Left ventricle myocardium inferior (tissue), 1 donor: ENCODE results near the gene IL1RAPL1. TPM values are rescaled to one million over a fixed set of nuclear protein-coding genes. Genes with fewer than 3 reads are reported as not detected.

Experiments used
- DNase-seq: peaks from one replicate; pipeline ENCODE4 v3.0.0-alpha.2; 2020
- H3K27ac ChIP-seq: fragments of 200-600 bp; replicated peaks from 2 replicates; pipeline ENCODE4 v1.8.0; 2021
- H3K27me3 ChIP-seq: fragments of 200-600 bp; 2 replicates; pipeline ENCODE4 v1.8.0; 2021; ENCODE audit warnings: low read depth
- H3K36me3 ChIP-seq: fragments of 200-600 bp; 2 replicates; pipeline ENCODE4 v1.8.0; 2021
- H3K4me1 ChIP-seq: fragments of 200-600 bp; 2 replicates; pipeline ENCODE4 v1.8.0; 2021
- H3K4me3 ChIP-seq: fragments of 200-600 bp; 2 replicates; pipeline ENCODE4 v1.8.0; 2021; ENCODE audit warnings: mild to moderate bottlenecking, moderate library complexity
- H3K9me3 ChIP-seq: fragments of 200-600 bp; replicated peaks from 2 replicates; pipeline ENCODE4 v1.8.0; 2021
- CTCF ChIP-seq: fragments of 200-600 bp; IDR thresholded peaks from 2 replicates; pipeline ENCODE4 v1.8.0; 2021; ENCODE audit warnings: antibody characterized with exemption, mild to moderate bottlenecking, borderline replicate concordance
- intact Hi-C: fragments of 100-400 bp; cut with micrococcal nuclease; formaldehyde crosslinking; loops from one replicate; pipeline ENCODE4 v1.11.0; 2022
- total RNA-seq: library from RNA; stranded (reverse); fragmentation: NEBNext Ultra II Directional; extraction: Animal tissue kit (Norgen Biotek cat#: 25700); gene quantifications from one replicate; pipeline ENCODE4 v1.2.1, GENCODE V29; 2021
- donor health status: DM: no; HTN: yes; CAD: no; lungs with severe emphysema.

IL1RAPL1 gene
- total RNA-seq, 1 donor from 2014 or later = 1.9 TPM

- intact Hi-C loops = no loop called here
- no peak overlapping the region for H3K27ac ChIP-seq
- H3K4me3 ChIP-seq = no peak overlapping the region
- no peaks in the 10 kb centered on the region for H3K36me3 ChIP-seq
- no peaks in the 10 kb centered on the region for H3K4me1 ChIP-seq
- H3K9me3 ChIP-seq = peaks cover 12% of the 10 kb centered on the region
- no peak for DNase-seq
- no peak for TF ChIP-seq CTCF
- H3K27me3 ChIP-seq = no peaks in the 10 kb centered on the region
Measured at GRCh38 chrX:28709421-28709820, 122.2 kb downstream of the IL1RAPL1 start.

GRCh38 chrX:28717864-28718263, 130.6 kb downstream of the IL1RAPL1 start:
- intact Hi-C loops = no loop called here
- Histone ChIP-seq H3K27ac (no peak overlapping the region), H3K4me3 (no peak overlapping the region), H3K9me3 (no peaks in the 10 kb centered on the region), H3K4me1 (no peaks in the 10 kb centered on the region), H3K36me3 (no peaks in the 10 kb centered on the region), H3K27me3 (no peaks in the 10 kb centered on the region)
- DNase-seq = no peak
- TF ChIP-seq CTCF = no peak

GRCh38 chrX:28718450-28718849, 131.2 kb downstream of the IL1RAPL1 start:
- TF ChIP-seq CTCF = no peak
- H3K36me3 ChIP-seq = no peaks in the 10 kb centered on the region
- no peaks in the 10 kb centered on the region for H3K4me1 ChIP-seq
- no peak overlapping the region for H3K4me3 ChIP-seq
- H3K27ac ChIP-seq = no peak overlapping the region
- intact Hi-C loops = no loop called here
- H3K27me3 ChIP-seq = no peaks in the 10 kb centered on the region
- H3K9me3 ChIP-seq = no peaks in the 10 kb centered on the region
- DNase-seq = no peak

- Histone ChIP-seq H3K9me3 (no peaks in the 10 kb centered on the region), H3K27ac (peak overlapping the region; percentile 8), H3K4me3 (no peak overlapping the region), H3K36me3 (no peaks in the 10 kb centered on the region), H3K27me3 (no peaks in the 10 kb centered on the region), H3K4me1 (no peaks in the 10 kb centered on the region)
- TF ChIP-seq CTCF = no peak
- intact Hi-C loops = no loop called here
- no peak for DNase-seq
Measured at GRCh38 chrX:28719620-28720019, 132.4 kb downstream of the IL1RAPL1 start.

- peaks cover 13% of the 10 kb centered on the region for H3K4me1 ChIP-seq
- intact Hi-C loops = no loop called here
- H3K4me3 ChIP-seq = no peak overlapping the region
- H3K27ac ChIP-seq = no peak overlapping the region
- TF ChIP-seq CTCF = no peak
- H3K27me3 ChIP-seq = no peaks in the 10 kb centered on the region
- H3K36me3 ChIP-seq = no peaks in the 10 kb centered on the region
- no peak for DNase-seq
- no peaks in the 10 kb centered on the region for H3K9me3 ChIP-seq
Measured at GRCh38 chrX:28752330-28752729, 165.1 kb downstream of the IL1RAPL1 start.

- H3K4me1 ChIP-seq = peaks cover 17% of the 10 kb centered on the region
- H3K27ac ChIP-seq = peak overlapping the region; percentile 59
- intact Hi-C loops = no loop called here
- no peaks in the 10 kb centered on the region for H3K36me3 ChIP-seq
- H3K9me3 ChIP-seq = no peaks in the 10 kb centered on the region
- no peak for TF ChIP-seq CTCF
- H3K27me3 ChIP-seq = no peaks in the 10 kb centered on the region
- H3K4me3 ChIP-seq = no peak overlapping the region
- no peak for DNase-seq
Measured at GRCh38 chrX:28756175-28756574, 168.9 kb downstream of the IL1RAPL1 start.
